HG03175 (cell line): ENCODE results near the gene RAB4B.
"Not testable (repeated sequence)": the region's sequence is repeated elsewhere in the genome, so short reads cannot be mapped to it uniquely, and the experiment has no call there.

ENCODE experiments used
- ATAC-seq: cut with Tn5 transposase; IDR thresholded peaks from one replicate; pipeline ENCODE4 v1.9.1; 2021; ENCODE audit warnings: mild to moderate bottlenecking, moderate library complexity; ENCODE audit not compliant: unreplicated experiment

The RAB4B gene

DNA sequence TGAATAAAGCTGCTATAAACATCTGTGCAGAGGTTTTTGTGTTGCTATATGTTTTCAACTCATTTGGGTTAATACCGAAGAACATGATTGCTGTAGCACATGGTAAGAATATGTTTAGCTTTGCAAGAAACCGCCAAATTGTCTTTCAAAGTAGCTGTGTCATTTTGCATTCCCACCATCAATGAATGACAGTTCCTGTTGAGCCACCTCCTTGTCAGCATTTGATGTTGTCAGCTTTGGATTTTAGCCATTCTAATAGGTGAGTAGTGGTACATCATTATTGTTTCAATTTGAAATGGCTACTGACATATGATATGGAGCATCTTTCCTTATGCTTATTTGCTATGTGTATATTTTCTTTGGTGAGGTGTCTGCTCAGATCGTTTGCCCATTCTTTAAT lies 64.0 kb downstream of the RAB4B start:
- ATAC-seq = not testable (repeated sequence)

DNA sequence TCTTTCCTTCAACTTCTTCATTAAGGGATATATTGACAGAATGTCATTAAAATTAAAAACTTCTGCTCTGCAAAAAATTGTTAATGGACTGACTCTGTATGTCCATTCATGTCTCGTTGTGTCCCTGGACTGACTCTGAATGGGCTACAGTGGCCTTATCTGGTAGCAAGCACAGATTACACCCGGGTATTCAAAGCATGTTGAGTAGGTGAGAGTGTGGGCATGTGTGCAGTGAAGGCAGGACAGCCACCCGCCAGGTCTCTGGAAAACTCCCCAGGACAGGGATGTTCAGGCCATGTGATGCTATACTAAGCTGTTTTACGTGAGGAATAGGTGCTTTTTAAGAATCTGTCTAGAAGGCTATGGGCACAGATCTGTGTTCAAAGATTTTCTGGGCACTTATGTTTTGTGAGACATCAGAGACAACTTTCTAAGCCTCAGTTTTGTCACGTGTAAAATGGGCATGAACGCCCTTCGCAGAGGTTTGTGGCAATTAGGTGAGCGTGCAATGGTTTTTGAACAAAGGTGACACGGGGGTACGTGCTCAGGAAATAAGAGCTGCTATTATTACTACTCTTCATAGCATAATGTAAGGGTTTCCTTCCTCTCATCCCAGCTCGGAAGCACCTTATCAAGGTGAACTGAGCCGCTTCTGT lies 65.1 kb downstream of the RAB4B start:
- ATAC-seq = not testable (repeated sequence)

DNA sequence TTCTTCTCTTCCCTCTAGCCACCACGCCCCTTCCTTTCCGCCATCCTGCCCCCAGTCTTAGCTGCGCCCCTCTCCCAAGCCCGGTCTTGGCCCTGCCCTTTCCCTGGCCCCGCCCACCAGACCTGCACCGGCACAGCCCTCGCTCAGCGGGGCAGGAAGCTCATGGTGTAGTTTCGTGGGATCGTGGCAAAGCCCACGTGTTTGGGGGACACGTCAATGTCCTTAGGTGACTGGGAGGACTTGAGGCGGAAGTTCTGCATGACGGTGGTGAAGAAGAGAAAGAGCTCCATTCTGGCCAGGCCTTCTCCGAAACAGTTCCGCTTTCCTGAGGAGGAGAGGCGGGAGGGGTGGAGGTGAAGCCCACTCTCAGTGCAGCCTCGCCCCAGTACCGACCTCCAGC lies 65.6 kb downstream of the RAB4B start:
- not testable (repeated sequence) for ATAC-seq
